Neural progenitor cell (in vitro differentiated cells): ENCODE results near the gene MED25. TPM values are rescaled to one million over a fixed set of nuclear protein-coding genes. Genes with fewer than 3 reads are reported as not detected.

ENCODE experiments used
- DNase-seq: peaks from one replicate; pipeline ENCODE4 v3.0.0-alpha.2; 2016; ENCODE audit warnings: low spot score
- H2AFZ ChIP-seq: fragments of 200-600 bp; sonication (generic); replicated peaks from 2 replicates; pipeline ENCODE4 v1.6.1; 2016; ENCODE audit warnings: antibody characterized with exemption
- H3F3A ChIP-seq: fragments of 200-600 bp; sonication (generic); 2 replicates; pipeline ENCODE4 v1.6.1; 2016; ENCODE audit warnings: antibody characterized with exemption, low read depth
- H3K27ac ChIP-seq: fragments of 200-600 bp; sonication (generic); 2 replicates; pipeline ENCODE4 v1.5.1; 2016; ENCODE audit warnings: mild to moderate bottlenecking
- H3K27me3 ChIP-seq: fragments of 200-600 bp; sonication (generic); 2 replicates; pipeline ENCODE4 v1.6.1; 2016; ENCODE audit warnings: mild to moderate bottlenecking, moderate library complexity
- H3K36me3 ChIP-seq: fragments of 200-600 bp; sonication (generic); 2 replicates; pipeline ENCODE4 v1.5.1; 2016
- H3K4me1 ChIP-seq: fragments of 200-600 bp; sonication (generic); 2 replicates; pipeline ENCODE4 v1.6.1; 2016; ENCODE audit warnings: mixed run types
- H3K4me2 ChIP-seq: fragments of 200-600 bp; sonication (generic); 2 replicates; pipeline ENCODE4 v1.6.1; 2016
- H3K4me3 ChIP-seq: fragments of 200-600 bp; sonication (generic); 2 replicates; pipeline ENCODE4 v1.5.1; 2016
- H3K79me2 ChIP-seq: fragments of 200-600 bp; sonication (generic); 2 replicates; pipeline ENCODE4 v1.6.1; 2016; ENCODE audit warnings: low read depth
- H3K9ac ChIP-seq: fragments of 200-600 bp; sonication (generic); 2 replicates; pipeline ENCODE4 v1.6.1; 2016
- H3K9me3 ChIP-seq: fragments of 200-600 bp; sonication (generic); 2 replicates; pipeline ENCODE4 v1.5.1; 2016; ENCODE audit warnings: low read depth
- H4K20me1 ChIP-seq: fragments of 200-600 bp; sonication (generic); 2 replicates; pipeline ENCODE4 v1.6.1; 2016; ENCODE audit warnings: low read depth
- H3K27ac Mint-ChIP-seq: 3 replicates; pipeline ENCODE4 v1.8.0; 2021; ENCODE audit warnings: mixed read lengths
- H3K27me3 Mint-ChIP-seq: 2 replicates; pipeline ENCODE4 v1.8.0; 2022; ENCODE audit warnings: low read depth, mild to moderate bottlenecking, inconsistent platforms, moderate library complexity, mixed read lengths; ENCODE audit not compliant: insufficient read depth
- H3K36me3 Mint-ChIP-seq: 3 replicates; pipeline ENCODE4 v1.8.0; 2021; ENCODE audit warnings: mixed read lengths
- H3K4me1 Mint-ChIP-seq: 3 replicates; pipeline ENCODE4 v1.8.0; 2021; ENCODE audit warnings: mixed read lengths
- H3K4me3 Mint-ChIP-seq: 3 replicates; pipeline ENCODE4 v1.8.0; 2021; ENCODE audit warnings: mild to moderate bottlenecking, moderate library complexity, mixed read lengths
- H3K9me3 Mint-ChIP-seq: 3 replicates; pipeline ENCODE4 v1.8.0; 2020; ENCODE audit warnings: mixed read lengths
- EZH2 ChIP-seq: fragments of 200-600 bp; sonication (generic); IDR thresholded peaks from 2 replicates; pipeline ENCODE4 v1.6.1; 2017; ENCODE audit warnings: antibody characterized with exemption, mild to moderate bottlenecking, moderate library complexity
- EZH2phosphoT487 ChIP-seq: fragments of 200-600 bp; sonication (generic); IDR thresholded peaks from 2 replicates; pipeline ENCODE4 v1.6.1; 2017; ENCODE audit warnings: antibody characterized with exemption
- total RNA-seq: library from RNA; depleted of rRNA; stranded (reverse); fragments of >200 nt; gene quantifications from 2 replicates; pipeline ENCODE4 v1.2.3, GENCODE V29; 2015; ENCODE audit warnings: low replicate concordance
- TF ChIP-seq, protein P1 (sequence below): fragments of 200-600 bp; sonication (generic); IDR thresholded peaks from 2 replicates; pipeline ENCODE4 v1.5.1; 2017; ENCODE audit warnings: antibody characterized with exemption, mild to moderate bottlenecking

MED25 gene
- total RNA-seq, 1 donor from 2014 or later = 44.9 TPM

DNA sequence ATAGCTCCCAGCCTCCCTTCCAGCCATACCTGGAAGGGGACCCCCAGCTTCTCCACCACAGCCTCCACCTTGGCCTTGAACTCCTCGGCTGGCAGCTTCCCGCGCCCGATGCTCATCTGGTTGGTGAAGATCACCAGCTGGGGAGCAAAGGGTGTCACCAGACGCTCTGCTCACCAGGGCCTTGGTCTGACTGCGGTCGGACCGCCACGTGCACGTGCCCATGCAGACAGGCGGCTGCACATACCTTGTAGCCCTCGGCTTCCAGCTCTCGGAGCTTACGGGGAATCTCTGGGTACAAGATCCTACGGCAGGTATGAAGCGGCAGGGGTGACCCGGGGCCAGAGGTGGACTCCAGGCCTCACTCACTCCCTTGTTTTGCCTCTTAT is 45.8 kb downstream of the MED25 start:
- H3F3A ChIP-seq = peaks cover 92% of the 10 kb centered on the region
- H2AFZ ChIP-seq = no peak overlapping the region
- H3K79me2 ChIP-seq = peaks cover 38% of the 10 kb centered on the region
- no peak overlapping the region for H3K27ac ChIP-seq
- Mint-ChIP-seq H3K27ac (no peak overlapping the region), H3K27me3 (peaks cover 15% of the 10 kb centered on the region), H3K4me1 (peaks cover 51% of the 10 kb centered on the region), H3K4me3 (no peak overlapping the region), H3K36me3 (peaks cover 27% of the 10 kb centered on the region), H3K9me3 (no peaks in the 10 kb centered on the region)
- H3K4me1 ChIP-seq = peaks cover 8% of the 10 kb centered on the region
- DNase-seq = no peak
- no peaks in the 10 kb centered on the region for H3K27me3 ChIP-seq
- H3K36me3 ChIP-seq = no peaks in the 10 kb centered on the region
- TF ChIP-seq EZH2 (no peak), EZH2phosphoT487 (no peak)
- TF ChIP-seq, protein P1, sequence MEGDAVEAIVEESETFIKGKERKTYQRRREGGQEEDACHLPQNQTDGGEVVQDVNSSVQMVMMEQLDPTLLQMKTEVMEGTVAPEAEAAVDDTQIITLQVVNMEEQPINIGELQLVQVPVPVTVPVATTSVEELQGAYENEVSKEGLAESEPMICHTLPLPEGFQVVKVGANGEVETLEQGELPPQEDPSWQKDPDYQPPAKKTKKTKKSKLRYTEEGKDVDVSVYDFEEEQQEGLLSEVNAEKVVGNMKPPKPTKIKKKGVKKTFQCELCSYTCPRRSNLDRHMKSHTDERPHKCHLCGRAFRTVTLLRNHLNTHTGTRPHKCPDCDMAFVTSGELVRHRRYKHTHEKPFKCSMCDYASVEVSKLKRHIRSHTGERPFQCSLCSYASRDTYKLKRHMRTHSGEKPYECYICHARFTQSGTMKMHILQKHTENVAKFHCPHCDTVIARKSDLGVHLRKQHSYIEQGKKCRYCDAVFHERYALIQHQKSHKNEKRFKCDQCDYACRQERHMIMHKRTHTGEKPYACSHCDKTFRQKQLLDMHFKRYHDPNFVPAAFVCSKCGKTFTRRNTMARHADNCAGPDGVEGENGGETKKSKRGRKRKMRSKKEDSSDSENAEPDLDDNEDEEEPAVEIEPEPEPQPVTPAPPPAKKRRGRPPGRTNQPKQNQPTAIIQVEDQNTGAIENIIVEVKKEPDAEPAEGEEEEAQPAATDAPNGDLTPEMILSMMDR = no peak
- H4K20me1 ChIP-seq = peaks cover 64% of the 10 kb centered on the region
- H3K4me2 ChIP-seq = no peak overlapping the region
- no peak overlapping the region for H3K9ac ChIP-seq
- H3K4me3 ChIP-seq = no peak overlapping the region
- H3K9me3 ChIP-seq = no peaks in the 10 kb centered on the region

DNA sequence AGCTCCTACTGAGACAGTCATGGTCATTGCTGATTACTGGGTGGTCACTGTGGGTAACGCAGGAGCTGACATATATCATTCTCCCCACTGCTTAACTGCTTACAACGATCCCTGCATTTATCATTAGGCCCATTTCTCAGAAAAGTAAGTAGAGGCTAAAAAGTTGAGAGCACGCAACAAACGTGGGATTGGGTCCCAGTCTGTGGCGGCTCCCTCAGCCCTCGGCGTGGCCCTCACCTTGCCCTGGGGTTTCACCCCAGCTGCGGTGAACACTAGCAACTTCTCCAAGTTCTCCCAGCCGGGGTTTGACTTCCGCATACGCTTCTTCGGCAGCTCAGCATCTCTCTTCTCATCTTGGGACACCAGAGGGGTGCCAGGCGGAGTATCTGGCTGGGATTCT is 46.8 kb downstream of the MED25 start:
- Mint-ChIP-seq H3K9me3 (no peaks in the 10 kb centered on the region), H3K27ac (no peak overlapping the region), H3K36me3 (peaks cover 23% of the 10 kb centered on the region), H3K4me3 (peak overlapping the region; percentile 46), H3K27me3 (peaks cover 14% of the 10 kb centered on the region), H3K4me1 (peaks cover 50% of the 10 kb centered on the region)
- H3F3A ChIP-seq = peaks cover 88% of the 10 kb centered on the region
- H3K9ac ChIP-seq = no peak overlapping the region
- H3K79me2 ChIP-seq = peaks cover 38% of the 10 kb centered on the region
- H3K9me3 ChIP-seq = no peaks in the 10 kb centered on the region
- TF ChIP-seq, protein P1 = no peak
- TF ChIP-seq EZH2 (no peak), EZH2phosphoT487 (no peak)
- peak overlapping the region; percentile 72 for H3K4me3 ChIP-seq
- no peaks in the 10 kb centered on the region for H3K36me3 ChIP-seq
- no peak overlapping the region for H2AFZ ChIP-seq
- peak overlapping the region; percentile 89 for H3K4me2 ChIP-seq
- H3K4me1 ChIP-seq = peaks cover 9% of the 10 kb centered on the region
- H3K27me3 ChIP-seq = no peaks in the 10 kb centered on the region
- no peak for DNase-seq
- H3K27ac ChIP-seq = no peak overlapping the region
- peaks cover 55% of the 10 kb centered on the region for H4K20me1 ChIP-seq

DNA sequence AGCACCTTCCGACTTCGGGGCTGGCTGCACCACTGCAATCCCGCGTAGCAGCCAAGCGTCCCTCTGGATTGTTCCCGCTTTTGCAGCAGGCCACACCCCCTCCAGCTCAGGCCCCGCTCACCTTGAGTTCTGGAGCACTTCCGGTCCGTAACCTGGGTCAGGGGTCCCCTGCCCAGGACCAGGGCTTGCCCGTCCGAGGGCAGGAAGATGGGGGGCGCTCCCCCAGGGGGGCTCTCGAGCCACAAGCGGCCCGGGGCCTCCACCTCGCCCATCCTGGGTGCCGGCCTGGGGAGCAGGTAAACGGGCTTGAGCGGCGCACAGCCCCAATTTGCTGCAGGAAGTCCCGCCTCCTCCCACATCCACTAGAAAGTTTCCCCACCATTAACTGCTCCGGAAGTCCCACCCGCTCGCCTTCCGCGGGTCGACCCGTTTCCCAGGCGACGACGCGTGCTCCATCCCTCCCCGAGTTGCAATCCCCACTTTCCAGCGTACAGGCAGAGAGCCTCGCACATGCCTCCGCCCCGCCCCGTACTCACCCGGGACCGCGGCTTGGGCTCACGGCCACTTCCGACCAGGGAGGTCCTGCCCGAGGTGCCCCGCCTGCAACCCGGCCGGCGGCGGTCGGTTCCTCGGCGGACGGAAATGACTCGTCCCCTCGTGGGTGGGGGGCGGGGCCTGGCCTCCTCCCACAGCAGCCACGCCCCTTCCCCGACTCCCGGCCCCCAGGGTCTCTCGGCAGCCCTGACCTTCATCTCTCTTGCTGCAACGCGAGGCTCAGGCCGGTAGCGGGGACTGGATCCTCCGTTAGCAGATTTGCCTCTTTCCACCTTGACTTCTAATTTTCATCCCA is 49.1 kb downstream of the MED25 start, which contains the start of gene PNKP:
Gene PNKP (minus strand): TSS at position 644 of the 850 bp plus-strand sequence. CDS start 372 bp downstream, at position 272.
- Mint-ChIP-seq H3K27ac (peak within 1 kb of the TSS; percentile 98), H3K27me3 (peaks cover 11% of the 10 kb centered on the region), H3K4me1 (peaks cover 53% of the 10 kb centered on the region), H3K9me3 (no peaks in the 10 kb centered on the region), H3K4me3 (no peak within 1 kb of the TSS), H3K36me3 (peaks cover 22% of the 10 kb centered on the region)
- Histone ChIP-seq H4K20me1 (peaks cover 33% of the 10 kb centered on the region), H3K4me2 (peak within 1 kb of the TSS; percentile 89), H3K27ac (peak within 1 kb of the TSS; percentile 13), H3K36me3 (no peaks in the 10 kb centered on the region), H2AFZ (peak within 1 kb of the TSS; percentile 98), H3K4me3 (peak within 1 kb of the TSS; percentile 72), H3K27me3 (no peaks in the 10 kb centered on the region), H3K4me1 (peaks cover 15% of the 10 kb centered on the region), H3K79me2 (peaks cover 44% of the 10 kb centered on the region), H3K9me3 (no peaks in the 10 kb centered on the region), H3K9ac (peak within 1 kb of the TSS; percentile 17), H3F3A (peaks cover 75% of the 10 kb centered on the region)
- peak; percentile 93 for DNase-seq
- TF ChIP-seq EZH2phosphoT487 (no peak), EZH2 (no peak)
- TF ChIP-seq, protein P1 = no peak
